IgD-negative memory B cell (primary cell): ENCODE results near the gene GUSB. TPM values are rescaled to one million over a fixed set of nuclear protein-coding genes. Genes with fewer than 3 reads are reported as not detected.

ENCODE experiments used
- H3K27ac Mint-ChIP-seq, 3 donors: one replicate each; pipeline ENCODE4 v1.8.0; 2020 to 2022; ENCODE audit warnings: mild to moderate bottlenecking in 3 of 3, mixed read lengths in 3 of 3, moderate library complexity in 1 of 3
- H3K27me3 Mint-ChIP-seq: one replicate; pipeline ENCODE4 v1.8.0; 2021; ENCODE audit warnings: mixed read lengths
- H3K36me3 Mint-ChIP-seq: one replicate; pipeline ENCODE4 v1.8.0; 2020; ENCODE audit warnings: mild to moderate bottlenecking, mixed read lengths
- H3K4me1 Mint-ChIP-seq, 3 donors: one replicate each; pipeline ENCODE4 v1.8.0; 2020 to 2022; ENCODE audit warnings: mixed read lengths in 3 of 3, mild to moderate bottlenecking in 1 of 3
- H3K4me3 Mint-ChIP-seq, 4 donors: one replicate each; pipeline ENCODE4 v1.8.0; 2020 to 2022; ENCODE audit warnings: mild to moderate bottlenecking in 4 of 4, mixed read lengths in 4 of 4, moderate library complexity in 3 of 4
- H3K9me3 Mint-ChIP-seq, 3 donors: one replicate each; pipeline ENCODE4 v1.8.0; 2020 to 2021; ENCODE audit warnings: mixed read lengths in 3 of 3, mild to moderate bottlenecking in 1 of 3
- polyA plus RNA-seq: library from polyadenylated mRNA; unstranded; fragments of 300-500 nt; fragmentation: Illumina TruSeq; gene quantifications from one replicate; pipeline ENCODE4 v1.2.3, GENCODE V29; 2021

The GUSB gene
- polyA plus RNA-seq, 1 donor from 2014 or later: 51.2 TPM

GRCh38 chr7:65980478-65981250 lies 1.3 kb downstream of the GUSB start:
- no peaks in the 10 kb centered on the region for H3K9me3 Mint-ChIP-seq
- H3K4me3 Mint-ChIP-seq: peak overlapping the region; percentile 76 to 94 (median 92)
- H3K4me1 Mint-ChIP-seq: peaks cover 0 to 9% (median 9%) of the 10 kb centered on the region in 3 donors
- peak overlapping the region; percentile 83 to 97 (median 94) for H3K27ac Mint-ChIP-seq
- no peaks in the 10 kb centered on the region for H3K27me3 Mint-ChIP-seq
- H3K36me3 Mint-ChIP-seq: peaks cover 2% of the 10 kb centered on the region

GRCh38 chr7:65979583-65980477 lies 2.2 kb downstream of the GUSB start:
- Mint-ChIP-seq H3K9me3 (no peaks in the 10 kb centered on the region), H3K36me3 (peaks cover 2% of the 10 kb centered on the region), H3K27me3 (no peaks in the 10 kb centered on the region), H3K4me1 (peaks cover 0 to 9% (median 9%) of the 10 kb centered on the region in 3 donors), H3K4me3 (peak overlapping the region in 2 of 4 donors; percentile 27 to 68), H3K27ac (peak overlapping the region in 1 of 3 donors; percentile 97)

GRCh38 chr7:65978891-65979582 lies 3.0 kb downstream of the GUSB start:
- Mint-ChIP-seq H3K4me1 (peaks cover 3 to 9% (median 9%) of the 10 kb centered on the region in 3 donors), H3K27me3 (no peaks in the 10 kb centered on the region), H3K9me3 (no peaks in the 10 kb centered on the region), H3K36me3 (peaks cover 2% of the 10 kb centered on the region), H3K27ac (no peak overlapping the region), H3K4me3 (peak overlapping the region in 3 of 4 donors; percentile 61 to 78 (median 68))

- Mint-ChIP-seq H3K4me1 (peaks cover 3 to 9% (median 8%) of the 10 kb centered on the region in 3 donors), H3K36me3 (peaks cover 5% of the 10 kb centered on the region), H3K27ac (peak overlapping the region in 1 of 3 donors; percentile 67), H3K27me3 (no peaks in the 10 kb centered on the region), H3K4me3 (no peak overlapping the region), H3K9me3 (no peaks in the 10 kb centered on the region)
Observed at GRCh38 chr7:65976659-65977196, 5.3 kb downstream of the GUSB start.

- no peaks in the 10 kb centered on the region for H3K27me3 Mint-ChIP-seq
- no peak overlapping the region for H3K4me3 Mint-ChIP-seq
- H3K27ac Mint-ChIP-seq: peak overlapping the region in 1 of 3 donors; percentile 61
- no peaks in the 10 kb centered on the region for H3K9me3 Mint-ChIP-seq
- peaks cover 5% of the 10 kb centered on the region for H3K36me3 Mint-ChIP-seq
- H3K4me1 Mint-ChIP-seq: peaks cover 3 to 8% (median 7%) of the 10 kb centered on the region in 3 donors
Observed at GRCh38 chr7:65975814-65976445, 6.1 kb downstream of the GUSB start.

- peak overlapping the region in 1 of 3 donors; percentile 88 for H3K27ac Mint-ChIP-seq
- H3K27me3 Mint-ChIP-seq: no peaks in the 10 kb centered on the region
- peaks cover 5% of the 10 kb centered on the region for H3K36me3 Mint-ChIP-seq
- peak overlapping the region in 1 of 4 donors; percentile 75 for H3K4me3 Mint-ChIP-seq
- H3K4me1 Mint-ChIP-seq: peaks cover 0 to 3% (median 2%) of the 10 kb centered on the region in 3 donors
- no peaks in the 10 kb centered on the region for H3K9me3 Mint-ChIP-seq
Observed at GRCh38 chr7:65974876-65975275, 7.1 kb downstream of the GUSB start.

- Mint-ChIP-seq H3K4me3 (peak overlapping the region in 1 of 4 donors; percentile 75), H3K4me1 (peaks cover 0 to 3% (median 2%) of the 10 kb centered on the region in 3 donors), H3K27me3 (no peaks in the 10 kb centered on the region), H3K9me3 (no peaks in the 10 kb centered on the region), H3K27ac (peak overlapping the region in 2 of 3 donors; percentile 27 to 88), H3K36me3 (peaks cover 5% of the 10 kb centered on the region)
Observed at GRCh38 chr7:65974191-65974801, 7.7 kb downstream of the GUSB start.

GRCh38 chr7:65972976-65973375 lies 9.0 kb downstream of the GUSB start:
- no peak overlapping the region for H3K27ac Mint-ChIP-seq
- H3K4me3 Mint-ChIP-seq: no peak overlapping the region
- H3K36me3 Mint-ChIP-seq: peaks cover 5% of the 10 kb centered on the region
- no peaks in the 10 kb centered on the region for H3K9me3 Mint-ChIP-seq
- H3K27me3 Mint-ChIP-seq: no peaks in the 10 kb centered on the region
- H3K4me1 Mint-ChIP-seq: peaks cover 0 to 3% (median 2%) of the 10 kb centered on the region in 3 donors

GRCh38 chr7:65971021-65971420 lies 11.0 kb downstream of the GUSB start:
- H3K27me3 Mint-ChIP-seq: no peaks in the 10 kb centered on the region
- H3K4me1 Mint-ChIP-seq: peaks cover 0 to 3% (median 2%) of the 10 kb centered on the region in 3 donors
- H3K27ac Mint-ChIP-seq: no peak overlapping the region
- H3K36me3 Mint-ChIP-seq: peaks cover 10% of the 10 kb centered on the region
- no peak overlapping the region for H3K4me3 Mint-ChIP-seq
- H3K9me3 Mint-ChIP-seq: no peaks in the 10 kb centered on the region

GRCh38 chr7:65968256-65969185 lies 13.5 kb downstream of the GUSB start:
- Mint-ChIP-seq H3K9me3 (no peaks in the 10 kb centered on the region), H3K27me3 (no peaks in the 10 kb centered on the region), H3K4me1 (peaks cover 0 to 2% (median 0%) of the 10 kb centered on the region in 3 donors), H3K4me3 (no peak overlapping the region), H3K36me3 (peaks cover 10% of the 10 kb centered on the region), H3K27ac (no peak overlapping the region)

- Mint-ChIP-seq H3K9me3 (no peaks in the 10 kb centered on the region), H3K27me3 (no peaks in the 10 kb centered on the region), H3K4me1 (peaks cover 0 to 4% (median 0%) of the 10 kb centered on the region in 3 donors), H3K36me3 (peaks cover 14% of the 10 kb centered on the region), H3K4me3 (no peak overlapping the region), H3K27ac (no peak overlapping the region)
Observed at GRCh38 chr7:65967361-65968155, 14.5 kb downstream of the GUSB start.

GRCh38 chr7:65966146-65966545 lies 15.9 kb downstream of the GUSB start:
- Mint-ChIP-seq H3K36me3 (peaks cover 11% of the 10 kb centered on the region), H3K9me3 (no peaks in the 10 kb centered on the region), H3K4me3 (no peak overlapping the region), H3K4me1 (peaks cover 0 to 4% (median 0%) of the 10 kb centered on the region in 3 donors), H3K27me3 (no peaks in the 10 kb centered on the region), H3K27ac (peak overlapping the region in 1 of 3 donors; percentile 32)
